ENCODE data around the gene DNAL1.

GRCh38 chr14:73719361-73719760, 74.6 kb downstream of the DNAL1 start:
- no peak for TF ChIP-seq SOX15 (CRISPR knock-in tag; IDR thresholded peaks at IDR 0.05)
- no peak for TF ChIP-seq ZNF232 (CRISPR knock-in tag; IDR thresholded peaks at IDR 0.05)
- TF ChIP-seq CTCF (IDR thresholded peaks at IDR 0.05) = no peak
- no peak for TF ChIP-seq ZNF512 (CRISPR knock-in tag; IDR thresholded peaks at IDR 0.05; ENCODE audit: borderline replicate concordance)
- no peak for TF ChIP-seq TP53 (CRISPR knock-in tag; IDR thresholded peaks at IDR 0.05)
- no peak for TF ChIP-seq CREM (CRISPR knock-in tag; IDR thresholded peaks at IDR 0.05)
- no peak for TF ChIP-seq MAX (CRISPR knock-in tag; IDR thresholded peaks at IDR 0.05)
- no peak for TF ChIP-seq ZNF671 (CRISPR knock-in tag; IDR thresholded peaks at IDR 0.05)
- no peak for TF ChIP-seq NFYB (CRISPR knock-in tag; conservative IDR thresholded peaks at IDR 0.05; ENCODE audit: low read depth)
